Dedifferentiated amniotic fluid mesenchymal stem cell (primary cell): Measurements from ENCODE around the gene PRKCA.
"Not testable (repeated sequence)": the region's sequence is repeated elsewhere in the genome, so short reads cannot be mapped to it uniquely, and the experiment has no call there.

Source experiments
- DNase-seq: peaks from one replicate; pipeline ENCODE4 v3.0.0-alpha.2; 2016; ENCODE audit errors: extremely low spot score

The PRKCA gene

DNA sequence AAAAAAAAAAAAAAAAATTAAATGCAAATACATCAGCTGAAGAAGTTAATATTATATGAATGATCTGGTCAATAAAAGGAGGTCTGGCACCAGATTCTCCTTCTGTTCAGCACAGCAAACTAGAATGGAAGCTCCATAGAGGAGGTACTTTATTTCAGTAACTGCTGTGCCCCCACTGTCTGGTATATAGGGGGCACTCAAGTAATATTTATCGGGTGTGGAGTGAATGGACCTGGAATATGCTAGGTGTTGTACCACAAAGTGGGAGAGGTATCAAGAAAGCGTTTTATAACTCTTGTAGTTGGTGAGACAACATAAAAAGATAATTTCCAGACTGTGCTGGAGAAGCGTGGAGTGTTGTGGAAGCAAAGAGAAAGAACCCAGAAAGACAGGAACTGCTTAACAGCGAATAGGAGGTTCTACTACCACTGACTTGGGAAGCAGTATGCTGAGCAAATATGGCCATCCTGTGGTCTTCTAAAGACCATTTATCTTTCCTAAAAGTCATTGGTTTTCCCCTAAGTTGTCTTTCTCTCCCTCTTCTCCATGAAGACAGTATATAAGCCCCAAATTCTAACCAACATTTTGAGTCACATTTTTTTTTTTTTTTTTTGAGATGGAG is 12.2 kb upstream of the PRKCA start:
- no peak for DNase-seq

DNA sequence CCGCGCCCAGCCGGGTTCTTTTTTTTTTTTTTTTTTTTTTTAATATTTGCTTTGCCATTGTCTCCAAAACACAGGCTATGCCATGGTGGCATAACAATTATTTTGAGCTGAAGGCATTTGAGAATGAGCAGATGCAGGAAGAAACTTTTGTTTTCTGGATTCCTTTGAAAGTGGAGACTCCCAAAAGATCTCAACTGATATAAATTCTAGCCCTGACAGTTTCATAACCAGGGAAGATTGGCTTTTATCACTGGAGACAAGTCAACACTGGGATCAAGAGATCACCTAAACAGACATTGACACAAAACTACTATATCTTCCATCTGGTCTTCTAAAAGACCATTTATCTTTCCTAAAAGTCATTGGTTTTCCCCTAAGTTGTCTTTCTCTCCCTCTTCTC is 10.1 kb upstream of the PRKCA start:
- no peak for DNase-seq

DNA sequence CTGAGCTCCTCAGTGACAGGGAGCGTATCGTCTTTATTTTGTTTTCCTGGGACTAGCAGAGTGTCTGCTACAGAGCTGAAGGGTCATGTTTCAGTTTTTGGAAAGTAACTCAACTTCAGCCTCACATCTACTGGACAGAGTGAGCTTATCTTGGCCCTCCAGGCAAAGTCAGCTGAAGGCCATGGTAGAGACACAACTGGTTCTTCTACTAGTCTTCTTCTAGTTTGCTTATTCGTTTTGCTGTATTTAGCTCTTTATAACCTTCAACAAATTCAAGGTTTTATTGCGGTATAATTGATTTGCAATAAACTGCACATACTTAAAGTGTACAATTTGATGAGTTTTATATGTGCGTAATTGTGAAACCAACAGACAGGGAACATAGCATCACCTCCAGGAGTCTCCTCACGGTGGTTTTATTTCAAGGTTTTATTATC is 6.1 kb upstream of the PRKCA start:
- DNase-seq = no peak

DNA sequence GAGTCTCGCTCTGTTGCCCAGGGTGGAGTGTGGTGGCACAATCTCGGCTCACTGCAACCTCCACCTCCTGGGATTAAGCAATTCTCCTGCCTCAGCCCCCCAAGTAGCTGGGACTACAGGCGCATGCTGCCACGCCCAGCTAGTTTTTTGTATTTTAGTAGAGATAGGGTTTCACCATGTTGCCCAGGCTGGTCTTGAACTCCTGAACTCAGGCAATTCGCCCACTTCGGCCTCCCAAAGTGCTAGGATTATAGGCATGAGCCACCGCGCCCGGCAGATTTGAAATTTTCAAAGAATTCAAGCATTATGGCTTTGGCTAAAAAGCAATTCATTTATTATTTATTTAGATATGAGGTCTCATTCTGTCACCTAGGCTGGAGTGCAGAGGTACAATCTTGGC is 5.0 kb upstream of the PRKCA start:
- DNase-seq = not testable (repeated sequence)

DNA sequence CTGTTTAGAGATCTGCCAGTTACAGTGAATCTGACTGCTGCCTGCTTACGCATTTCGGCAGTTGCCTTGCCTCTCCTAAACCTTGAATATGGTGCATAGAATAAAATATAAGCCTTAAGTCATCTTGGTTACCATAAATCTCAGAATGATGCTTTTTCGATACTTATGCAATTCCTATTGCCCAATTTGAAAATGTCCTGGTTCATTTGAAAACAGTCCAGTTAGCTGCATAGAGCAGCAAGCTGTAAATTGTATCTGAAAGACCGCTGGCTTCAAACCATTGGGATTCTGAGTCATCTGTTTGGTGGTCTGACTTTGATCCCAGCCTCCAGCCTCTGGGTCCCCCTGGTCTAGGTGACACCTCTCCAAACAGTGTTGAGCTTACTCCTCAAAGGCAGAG is 2.7 kb upstream of the PRKCA start:
- DNase-seq = no peak

DNA sequence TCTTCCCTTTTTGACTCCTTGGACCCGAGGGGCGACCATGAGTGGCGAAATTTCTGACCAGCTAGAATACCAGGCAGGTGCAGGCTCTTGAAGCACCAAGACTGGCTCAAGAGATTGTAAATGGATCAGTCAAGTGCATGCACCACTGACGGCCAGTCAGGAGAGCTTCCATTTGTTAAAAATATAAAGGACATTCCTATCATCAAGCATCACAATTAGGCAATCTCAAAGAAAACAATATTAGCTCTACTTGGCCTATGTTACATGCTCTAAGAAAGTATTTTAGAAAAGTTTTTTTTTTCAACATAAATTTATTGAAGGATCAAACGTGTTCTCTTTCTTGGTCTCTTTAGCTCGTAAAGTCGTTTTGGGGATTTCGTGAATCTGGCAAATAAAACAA is 1.5 kb upstream of the PRKCA start:
- DNase-seq = no peak

DNA sequence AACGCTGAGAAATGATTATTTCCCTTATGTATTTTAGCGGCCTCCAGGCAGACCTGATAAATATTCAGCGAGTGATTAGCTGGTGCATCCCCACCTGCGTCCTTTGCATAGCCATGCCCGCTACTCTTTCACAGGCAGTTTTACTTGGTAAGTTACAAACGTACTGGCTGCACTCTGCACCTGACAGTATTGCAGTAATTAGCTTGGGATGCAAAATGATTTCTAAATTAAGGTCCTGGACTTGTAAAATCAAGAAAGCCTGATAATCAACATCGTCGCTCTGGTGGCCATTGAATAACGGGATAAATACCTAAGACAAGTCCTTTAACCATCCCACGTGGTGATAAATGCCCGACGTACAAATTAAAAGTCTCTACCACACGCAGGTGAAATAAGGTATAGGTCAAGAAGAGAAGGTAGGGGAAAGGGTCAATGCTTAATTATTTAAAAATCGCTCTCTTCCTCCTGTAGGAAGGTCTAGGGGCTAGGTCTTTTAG is 998 bp upstream of the PRKCA start:
- no peak for DNase-seq

DNA sequence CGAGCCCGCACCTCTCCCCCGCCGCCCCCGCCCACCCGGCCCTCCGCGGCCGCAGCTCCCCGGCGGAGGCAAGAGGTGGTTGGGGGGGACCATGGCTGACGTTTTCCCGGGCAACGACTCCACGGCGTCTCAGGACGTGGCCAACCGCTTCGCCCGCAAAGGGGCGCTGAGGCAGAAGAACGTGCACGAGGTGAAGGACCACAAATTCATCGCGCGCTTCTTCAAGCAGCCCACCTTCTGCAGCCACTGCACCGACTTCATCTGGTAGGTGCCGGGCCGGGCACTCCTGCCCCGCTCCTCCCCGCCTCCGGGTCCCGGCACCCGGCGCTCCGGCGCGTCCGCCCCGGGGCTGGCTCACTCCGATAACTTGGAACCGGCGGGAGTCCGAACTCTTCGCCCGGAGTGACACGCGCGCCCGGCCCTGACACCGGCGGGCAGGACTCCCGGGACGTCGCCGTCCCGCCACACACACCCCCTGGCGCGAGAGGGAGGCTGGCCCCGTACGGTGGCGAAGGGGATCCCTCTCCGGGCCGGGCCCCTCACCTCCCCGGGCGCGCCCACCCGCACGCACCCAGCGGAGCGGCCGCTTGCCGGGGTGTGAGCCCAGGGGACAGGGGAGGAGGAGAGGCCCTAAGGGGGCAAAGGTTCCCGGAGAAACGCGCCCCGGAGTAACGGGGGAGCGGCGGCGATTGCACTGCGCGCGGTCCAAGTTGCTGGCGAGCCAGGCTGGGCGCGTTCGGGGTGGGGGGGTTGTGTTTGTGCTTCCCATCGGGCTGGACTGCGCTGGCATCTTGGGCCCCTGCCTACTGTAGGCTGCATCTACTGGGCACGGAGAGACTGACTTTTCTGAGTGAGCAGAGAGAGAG is 581 bp downstream of the PRKCA start:
- peak; percentile 44 for DNase-seq

DNA sequence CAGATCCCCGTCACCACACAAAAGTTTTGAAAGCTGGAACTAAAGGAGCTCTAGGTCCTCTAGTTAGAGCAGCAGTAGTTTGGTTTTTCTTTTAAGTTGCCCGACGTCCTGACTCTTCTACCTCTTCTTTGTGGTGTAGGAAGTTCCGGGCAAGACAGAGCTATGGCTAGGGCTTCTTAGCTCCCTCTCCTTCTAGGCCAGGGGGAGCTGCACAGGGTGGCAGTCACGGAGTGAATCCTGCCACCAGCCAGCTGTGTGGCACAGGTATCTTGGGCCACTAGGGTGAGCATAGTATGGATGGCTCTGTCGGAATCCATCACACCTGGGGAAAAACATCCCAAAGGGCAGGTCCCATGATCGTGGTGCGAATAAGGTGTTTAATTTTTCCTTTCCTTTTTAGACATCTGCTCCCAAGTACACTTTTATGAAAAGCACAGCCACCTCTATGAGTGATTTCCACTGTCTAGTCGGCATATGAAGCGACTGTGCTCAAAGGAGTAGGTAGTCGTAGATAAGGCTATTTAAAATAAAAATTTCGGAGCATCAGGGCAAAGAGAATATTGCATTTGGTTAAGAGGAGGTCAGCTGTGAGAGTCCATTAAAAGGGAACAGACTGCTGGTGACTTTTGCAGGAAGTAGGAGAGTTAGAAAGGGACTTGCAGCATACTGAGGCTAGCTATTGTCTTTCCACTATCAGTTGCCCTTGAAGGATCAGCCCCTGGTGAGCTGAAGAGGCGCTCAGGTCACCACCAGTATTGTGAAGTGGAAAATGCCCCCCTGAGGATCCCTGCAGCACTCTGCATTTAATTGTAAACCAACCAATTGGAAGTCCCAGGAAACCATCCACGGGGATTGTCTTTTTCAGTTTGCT is 2.1 kb downstream of the PRKCA start:
- no peak for DNase-seq

DNA sequence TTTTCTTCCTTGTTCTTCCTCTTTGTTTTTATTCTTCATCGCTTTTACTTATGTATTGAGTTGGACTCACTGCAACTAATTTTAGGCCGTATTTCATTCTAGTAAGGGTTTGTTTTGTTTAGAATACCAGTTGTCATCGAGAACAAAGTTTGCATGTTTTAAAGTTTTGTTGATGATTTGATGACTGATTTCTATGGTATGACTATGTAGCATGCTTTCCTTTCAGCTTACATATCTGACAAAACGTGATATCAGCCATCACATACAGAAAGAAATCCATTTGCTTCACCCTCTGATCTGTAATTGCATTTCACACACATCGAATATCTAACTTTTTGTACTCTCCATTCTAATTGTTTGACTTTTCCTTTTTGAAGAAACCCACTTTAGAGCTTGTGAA is 4.0 kb downstream of the PRKCA start:
- peak; percentile 66 for DNase-seq

DNA sequence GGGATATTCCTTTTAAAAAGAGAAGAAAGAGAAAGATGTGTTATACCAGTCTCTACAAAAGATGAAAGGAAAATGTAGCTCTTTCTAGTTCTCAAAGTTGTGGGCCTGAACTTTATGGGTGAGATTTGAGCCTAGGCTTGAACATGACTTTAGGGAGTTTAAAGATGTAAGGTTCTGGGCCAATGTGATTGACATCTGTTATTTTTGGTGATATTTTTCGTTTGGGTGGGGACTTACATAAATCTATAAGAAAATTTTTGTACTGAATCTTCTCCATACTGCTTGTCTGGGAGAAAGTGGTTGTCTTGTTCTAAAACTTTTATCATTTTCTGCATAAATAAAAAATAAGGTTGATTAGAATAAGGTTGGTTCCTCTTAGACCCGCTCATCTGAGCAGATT is 4.8 kb downstream of the PRKCA start:
- no peak for DNase-seq

DNA sequence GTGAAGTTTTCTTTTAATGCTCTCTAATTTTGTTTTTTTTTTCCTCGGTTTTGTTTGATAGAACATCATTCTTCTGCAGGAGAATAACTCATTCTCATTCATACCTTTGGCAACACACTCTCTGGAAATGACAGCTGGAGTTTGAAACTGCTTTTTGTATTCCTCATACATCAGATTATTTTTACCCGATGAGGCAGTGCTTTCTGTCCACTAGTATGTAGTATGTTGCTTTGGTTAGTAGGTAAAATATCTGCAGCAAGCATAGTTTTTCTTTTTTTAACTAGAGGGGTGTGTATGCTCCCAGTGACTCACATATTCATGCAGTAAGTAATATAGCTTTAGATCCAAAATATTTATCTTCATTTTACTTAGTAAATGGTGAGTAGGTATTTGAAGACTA is 6.4 kb downstream of the PRKCA start:
- DNase-seq = no peak

DNA sequence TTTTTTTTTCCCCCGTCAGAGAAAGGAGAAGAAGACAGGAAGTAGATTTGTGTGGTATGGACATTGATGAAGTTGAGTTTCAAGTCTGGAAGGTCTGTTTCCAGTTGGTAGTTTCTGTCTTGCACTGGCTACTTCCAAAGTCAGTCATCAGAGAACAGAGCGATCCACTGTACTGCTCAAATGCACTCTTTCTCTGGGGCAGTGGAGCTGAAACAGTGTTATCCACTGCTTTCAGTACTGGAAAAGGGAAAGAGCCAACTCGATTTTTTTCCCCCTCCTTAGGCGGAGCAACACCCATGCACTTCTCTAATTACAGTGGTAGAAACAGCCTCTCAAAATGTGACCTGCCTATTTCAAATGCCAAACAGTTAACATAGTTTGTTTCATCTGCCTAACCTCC is 7.4 kb downstream of the PRKCA start:
- no peak for DNase-seq

DNA sequence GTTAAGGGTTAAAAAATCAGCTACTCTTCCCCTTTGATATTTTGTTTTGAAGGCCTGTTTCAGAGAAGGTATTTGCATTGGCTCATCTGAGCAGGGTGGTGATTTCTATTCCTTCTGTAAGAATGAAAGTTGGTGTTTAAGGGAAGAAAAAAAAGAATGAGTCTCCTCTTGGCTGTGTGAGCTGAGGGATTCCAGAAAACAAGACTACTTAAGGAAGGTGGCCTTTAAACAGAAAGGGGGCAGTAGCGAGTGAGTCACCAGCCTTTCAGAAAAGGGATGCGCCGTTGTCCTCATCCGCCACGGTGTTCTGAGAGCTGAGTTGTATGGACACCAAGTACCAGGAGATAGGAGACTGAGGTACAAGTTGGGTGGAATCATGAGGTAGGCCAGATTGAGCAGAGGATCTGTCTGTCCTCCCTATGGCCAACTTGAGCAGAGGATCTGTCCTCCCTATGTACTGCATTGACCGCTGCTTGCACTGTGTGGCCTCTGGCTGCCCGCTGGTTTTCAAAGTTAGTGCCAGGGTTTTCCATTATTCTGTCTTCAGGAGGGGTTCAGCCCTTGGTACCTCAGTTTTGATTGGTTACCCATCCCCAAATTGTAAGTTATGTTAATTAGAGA is 8.2 kb downstream of the PRKCA start:
- no peak for DNase-seq

DNA sequence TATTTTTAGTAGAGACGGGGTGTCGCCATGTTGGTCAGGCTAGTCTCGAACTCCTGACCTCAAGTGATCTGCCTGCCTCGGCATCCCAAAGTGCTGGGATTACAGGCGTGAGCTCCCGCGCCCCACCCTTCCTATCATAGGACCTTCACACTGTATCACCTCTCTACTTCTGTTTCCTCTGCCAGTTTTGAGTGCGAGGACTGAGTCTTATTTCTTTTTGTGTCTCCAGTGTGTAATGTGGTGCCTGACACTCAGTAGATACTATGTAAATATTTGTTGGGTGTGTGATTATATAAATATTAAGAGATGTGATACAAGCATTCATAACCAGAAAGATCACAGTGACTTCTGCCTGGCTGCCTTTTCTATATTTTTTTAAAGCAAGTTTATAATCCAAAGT is 10.5 kb downstream of the PRKCA start:
- no peak for DNase-seq

DNA sequence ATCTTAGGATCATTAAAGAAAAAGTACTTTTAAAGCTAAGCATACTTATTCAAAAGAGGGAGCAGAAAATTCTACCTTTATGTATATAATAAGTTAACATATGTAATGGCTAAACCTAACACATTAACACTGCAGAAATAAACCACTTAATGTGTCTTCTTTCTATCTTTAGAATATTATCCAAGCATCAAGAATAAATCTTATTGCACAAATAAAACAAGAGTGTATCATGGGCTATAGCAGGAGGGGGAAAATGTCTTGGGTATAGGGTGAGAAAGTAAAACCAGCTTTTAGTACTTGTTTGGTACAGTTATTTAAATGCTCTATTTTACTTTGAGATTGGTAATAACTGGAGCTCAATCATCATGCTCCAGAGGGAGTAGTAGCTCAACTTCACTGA is 10.9 kb downstream of the PRKCA start:
- DNase-seq = no peak

DNA sequence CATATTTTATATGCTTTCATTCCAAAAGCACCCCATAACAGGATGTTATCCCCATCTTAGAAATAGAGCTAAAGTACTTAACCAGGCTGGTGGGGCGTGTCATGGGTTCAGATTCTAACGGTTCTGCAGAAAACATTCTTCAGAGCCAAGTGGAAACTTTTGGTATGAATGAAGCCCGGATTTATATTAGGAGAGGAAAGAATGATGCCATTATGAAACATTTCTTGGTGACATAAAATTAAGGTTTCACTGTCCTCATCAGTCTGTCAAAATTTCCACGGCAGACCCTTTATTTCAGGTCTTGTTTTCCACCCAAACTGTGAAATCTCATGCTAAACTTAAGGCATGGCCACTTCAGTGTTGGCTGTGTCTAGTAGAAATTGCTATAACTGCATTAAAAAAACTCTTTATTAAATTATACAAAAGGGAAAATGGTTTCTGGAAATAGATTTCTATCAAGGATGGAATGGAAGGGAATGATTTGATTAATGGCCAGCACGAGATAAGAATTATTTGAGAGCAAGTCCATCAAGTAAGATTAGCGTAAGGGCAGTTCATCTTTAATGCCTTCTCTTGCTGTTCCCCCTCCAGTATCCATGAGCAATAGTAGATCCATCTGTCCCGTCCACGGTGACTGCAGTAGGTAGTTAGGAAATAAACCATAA is 11.7 kb downstream of the PRKCA start:
- no peak for DNase-seq

DNA sequence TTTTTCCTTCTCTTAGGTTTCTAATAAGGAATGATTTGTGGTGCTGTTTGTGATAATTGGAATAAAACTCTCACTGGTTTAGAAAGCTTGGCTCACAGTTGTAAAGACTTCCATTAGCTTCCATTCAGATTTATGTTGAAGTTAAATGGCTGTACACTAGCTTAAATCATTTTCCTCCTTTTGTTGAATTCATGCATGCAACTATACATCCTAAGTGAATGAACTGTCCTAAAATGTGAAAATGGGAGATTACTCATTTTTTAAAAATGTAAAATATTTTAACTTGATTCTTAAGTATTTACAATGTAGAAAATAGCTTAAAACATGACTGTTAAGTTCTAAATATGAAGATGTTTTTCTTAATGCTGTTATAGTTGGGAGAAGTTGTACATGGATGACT is 15.2 kb downstream of the PRKCA start:
- no peak for DNase-seq

DNA sequence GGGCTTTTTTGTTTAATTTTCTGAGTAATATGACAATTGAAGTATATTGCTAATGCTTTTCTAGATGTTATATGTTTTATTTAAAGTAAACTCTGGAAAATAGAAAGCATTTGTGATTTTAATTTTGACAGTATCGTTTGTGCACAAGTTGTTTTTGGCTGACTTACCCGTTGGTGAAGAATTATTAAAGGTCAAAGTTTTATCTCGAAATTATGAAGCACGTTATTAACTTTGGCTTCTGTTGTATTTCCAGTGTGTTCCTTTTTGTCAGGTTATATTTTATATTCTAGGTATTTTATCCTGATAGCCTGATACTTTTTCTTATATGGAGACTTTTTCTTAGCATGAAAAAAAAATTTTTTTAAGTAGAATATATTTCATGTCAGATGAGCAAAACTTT is 16.8 kb downstream of the PRKCA start:
- DNase-seq = no peak

DNA sequence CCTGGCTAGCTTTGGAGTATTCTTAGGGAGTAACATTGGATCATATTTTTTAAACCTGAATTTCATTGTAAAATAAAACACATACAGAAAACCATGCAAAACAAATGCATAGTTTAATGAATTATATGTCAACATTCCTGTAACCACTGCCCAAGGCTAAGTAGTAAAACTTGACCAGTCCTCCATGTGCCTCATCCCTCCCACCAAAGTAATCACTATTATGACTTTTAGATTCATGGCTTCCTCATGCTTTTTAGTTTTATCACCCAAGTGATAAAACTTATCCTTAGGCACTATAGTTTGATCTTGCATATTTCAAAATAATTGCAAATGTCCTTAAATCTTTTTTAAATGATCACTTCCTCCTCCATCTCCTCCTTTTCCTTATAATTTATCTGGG is 20.4 kb downstream of the PRKCA start:
- DNase-seq = no peak

DNA sequence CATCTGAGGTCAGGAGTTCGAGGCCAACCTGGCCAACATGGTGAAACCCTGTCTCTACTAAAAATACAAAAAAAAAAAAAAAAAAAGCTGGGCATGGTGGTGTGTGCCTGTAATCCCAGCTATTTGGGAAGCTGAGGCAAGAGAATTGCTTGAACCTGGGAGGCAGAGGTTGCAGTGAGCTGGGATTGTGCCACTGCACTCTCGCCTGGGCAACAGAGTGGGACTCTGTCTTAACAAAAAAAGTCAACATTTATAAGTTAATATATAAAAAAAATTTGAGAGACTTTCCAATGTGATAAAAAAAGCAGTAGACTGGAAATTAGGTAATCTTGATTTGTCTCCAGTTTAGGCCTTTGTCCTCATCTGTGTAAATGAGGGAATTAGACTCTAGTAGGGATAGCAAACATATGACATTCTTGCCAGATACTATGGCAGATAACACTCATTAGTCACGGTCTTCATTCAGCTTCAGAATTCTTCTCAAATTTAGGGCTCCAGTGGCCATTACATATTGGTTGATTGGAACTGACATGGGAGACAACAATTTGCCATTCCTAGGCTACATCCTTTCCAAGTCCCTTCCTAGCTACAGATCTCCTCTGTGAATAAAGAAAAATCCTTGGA is 22.1 kb downstream of the PRKCA start:
- peak; percentile 39 for DNase-seq
